HG03521 (cell line): ENCODE data around the gene CAMTA1.

Source experiments
- ATAC-seq: cut with Tn5 transposase; IDR thresholded peaks from one replicate; pipeline ENCODE4 v1.9.1; 2021; ENCODE audit warnings: mild to moderate bottlenecking, moderate library complexity; ENCODE audit not compliant: unreplicated experiment

The CAMTA1 gene

DNA sequence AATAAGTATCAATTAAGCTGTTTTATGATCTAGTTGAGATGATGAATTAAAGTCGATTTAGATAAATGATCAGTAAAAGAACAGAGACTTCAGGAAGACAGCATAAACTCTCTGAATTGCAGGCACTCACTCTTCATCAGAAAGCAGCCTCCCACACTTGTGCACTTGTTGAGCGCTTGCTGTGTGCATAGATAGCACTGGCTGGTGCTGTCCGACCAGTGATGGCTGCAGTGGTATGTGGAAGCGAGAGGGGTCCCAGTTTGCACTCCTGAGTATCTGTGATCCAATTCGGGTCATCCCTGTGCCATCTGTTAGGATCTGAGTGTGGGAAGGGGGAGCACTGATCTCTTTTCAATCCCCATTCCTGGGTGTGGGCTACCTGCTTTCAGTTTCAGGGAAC, 137.8 kb downstream of the CAMTA1 start:
- ATAC-seq: no peak

GRCh38 chr1:6923416-6923815, 138.2 kb downstream of the CAMTA1 start:
- no peak for ATAC-seq

DNA sequence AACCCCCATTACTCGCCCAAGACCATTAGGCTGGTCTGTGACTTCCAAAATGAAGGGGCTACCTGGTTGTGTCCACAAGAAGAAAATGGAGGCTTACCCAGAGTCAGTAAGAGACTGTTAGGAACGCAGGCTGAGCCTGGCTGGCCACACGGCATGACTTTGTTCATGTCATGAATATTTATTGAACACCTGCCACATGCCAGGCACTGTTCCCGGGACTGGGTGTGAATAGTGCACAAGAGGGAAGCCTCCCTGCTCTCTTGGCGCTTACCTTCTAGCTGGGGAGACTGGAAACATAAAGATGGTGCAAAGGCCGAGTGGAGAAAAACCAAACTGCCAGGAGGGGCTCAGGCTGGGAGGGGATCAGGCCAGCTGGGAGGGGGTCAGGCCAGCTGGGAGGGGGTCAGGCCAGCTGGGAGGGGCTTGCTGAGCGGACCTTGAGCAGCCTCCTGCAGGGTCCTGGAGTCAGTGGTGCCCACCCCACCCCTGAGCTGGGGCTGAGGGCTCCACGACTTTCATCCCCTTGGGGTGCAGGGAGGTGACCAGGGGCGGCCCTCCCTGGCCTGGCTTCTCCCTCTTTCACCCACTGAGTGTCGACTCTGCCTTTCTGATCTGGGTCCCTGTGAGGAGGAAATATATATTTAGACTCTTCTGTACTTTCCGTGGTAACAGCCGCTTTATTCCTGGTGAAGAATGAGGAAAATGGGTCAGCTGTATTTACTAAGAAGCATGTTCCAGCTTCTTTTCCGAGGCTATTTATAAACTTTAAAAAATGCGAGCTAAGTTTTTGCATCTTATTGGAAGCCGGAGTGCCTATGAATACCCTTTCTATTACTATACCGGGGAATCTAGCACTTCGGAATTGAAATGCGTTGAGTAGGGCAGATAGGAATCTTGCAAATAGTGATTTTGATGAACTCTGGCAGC, 139.0 kb downstream of the CAMTA1 start:
- no peak for ATAC-seq

- ATAC-seq: no peak
Measured at GRCh38 chr1:6924891-6925290, 139.6 kb downstream of the CAMTA1 start.

GRCh38 chr1:6927626-6928025, 142.4 kb downstream of the CAMTA1 start:
- ATAC-seq: no peak

- no peak for ATAC-seq
Measured at GRCh38 chr1:6928106-6928885, 143.0 kb downstream of the CAMTA1 start.

- no peak for ATAC-seq
Measured at GRCh38 chr1:6930732-6931300, 145.6 kb downstream of the CAMTA1 start.

DNA sequence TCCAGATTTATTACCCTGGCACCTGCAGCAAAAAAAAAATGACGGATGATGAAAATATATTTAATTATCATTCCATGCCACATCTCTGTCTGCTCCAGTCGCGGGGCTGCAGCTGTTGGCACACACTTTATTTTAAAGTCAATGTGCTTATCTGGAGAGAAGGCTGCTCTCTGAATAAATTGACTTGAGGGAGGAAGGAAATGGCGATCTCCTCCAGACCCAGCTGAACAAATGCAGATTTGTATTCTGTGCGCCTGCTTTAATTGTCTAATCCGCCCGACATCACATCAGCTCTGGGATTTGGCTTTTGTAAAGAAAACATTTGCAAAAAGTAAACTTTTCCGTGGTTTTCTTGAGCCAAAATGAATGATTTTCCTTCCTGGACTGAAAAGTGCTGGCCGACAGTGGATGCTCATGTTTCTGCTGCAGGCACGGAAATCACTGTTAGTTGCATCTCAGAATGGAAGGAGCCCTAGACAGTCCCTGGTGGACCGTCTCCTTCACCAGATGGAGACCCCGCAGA, 150.2 kb downstream of the CAMTA1 start:
- no peak for ATAC-seq

GRCh38 chr1:6935911-6936690, 150.8 kb downstream of the CAMTA1 start:
- no peak for ATAC-seq

GRCh38 chr1:6937048-6937447, 151.8 kb downstream of the CAMTA1 start:
- ATAC-seq: no peak

- no peak for ATAC-seq
Measured at GRCh38 chr1:6939363-6939762, 154.1 kb downstream of the CAMTA1 start.

DNA sequence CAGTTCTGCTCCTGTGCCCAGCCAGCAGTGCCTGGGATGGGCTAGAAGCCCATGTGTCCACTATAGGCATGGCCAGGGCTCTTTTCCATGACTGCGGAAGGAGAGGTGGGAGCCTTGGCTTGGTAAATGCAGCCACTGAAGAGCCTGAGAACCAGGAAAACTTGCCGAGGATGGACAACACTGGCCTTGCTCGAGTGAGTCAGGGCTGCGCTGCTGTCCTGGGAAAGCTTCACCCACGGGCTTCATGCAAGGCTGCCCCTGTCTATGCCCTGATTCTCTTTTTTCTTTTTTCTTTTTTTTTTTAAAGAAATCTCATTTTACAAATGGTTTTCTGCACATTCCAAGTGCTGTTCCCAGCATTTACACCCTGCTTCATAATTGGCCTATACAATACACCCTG, 156.5 kb downstream of the CAMTA1 start:
- ATAC-seq: no peak

DNA sequence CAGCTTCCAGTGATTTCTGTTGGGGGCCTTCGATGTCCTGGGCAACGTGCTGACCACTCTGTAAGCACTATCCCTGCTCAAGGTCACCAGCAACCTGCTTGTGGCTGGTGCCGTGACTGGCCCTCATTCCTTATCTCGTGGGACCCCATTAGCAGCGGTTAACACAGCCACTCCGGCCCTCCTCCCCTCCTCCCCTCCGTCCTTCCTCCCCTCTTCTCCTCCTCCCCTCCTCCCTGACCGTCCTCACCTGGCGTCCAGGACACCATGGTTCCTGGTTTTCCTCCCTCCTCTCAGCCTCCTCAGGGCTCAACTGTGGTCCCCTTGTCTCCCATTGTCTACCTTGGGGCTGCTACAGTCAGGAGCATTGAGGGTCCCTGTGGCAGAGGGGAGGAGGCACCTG, 157.7 kb downstream of the CAMTA1 start:
- no peak for ATAC-seq

- no peak for ATAC-seq
Measured at GRCh38 chr1:6944434-6944833, 159.2 kb downstream of the CAMTA1 start.

DNA sequence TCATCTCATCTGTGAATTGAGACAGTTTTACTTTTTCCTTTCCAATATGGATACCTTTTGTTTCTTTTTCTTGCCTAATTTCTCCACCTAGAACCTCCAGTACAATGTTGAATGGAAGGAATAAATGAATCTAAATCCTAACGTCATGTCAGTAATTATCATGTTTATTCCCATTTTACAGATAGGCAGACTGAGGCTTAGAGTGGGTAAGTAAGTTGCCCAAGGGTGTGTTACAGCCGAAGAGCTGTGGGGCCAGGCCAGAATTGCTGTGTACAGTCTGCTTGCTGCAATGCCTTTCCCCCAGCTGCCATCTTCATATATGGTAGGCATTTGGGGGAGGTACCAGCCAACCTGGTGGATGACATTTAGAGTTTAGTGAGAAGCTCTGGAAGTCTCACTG, 162.7 kb downstream of the CAMTA1 start:
- ATAC-seq: no peak

DNA sequence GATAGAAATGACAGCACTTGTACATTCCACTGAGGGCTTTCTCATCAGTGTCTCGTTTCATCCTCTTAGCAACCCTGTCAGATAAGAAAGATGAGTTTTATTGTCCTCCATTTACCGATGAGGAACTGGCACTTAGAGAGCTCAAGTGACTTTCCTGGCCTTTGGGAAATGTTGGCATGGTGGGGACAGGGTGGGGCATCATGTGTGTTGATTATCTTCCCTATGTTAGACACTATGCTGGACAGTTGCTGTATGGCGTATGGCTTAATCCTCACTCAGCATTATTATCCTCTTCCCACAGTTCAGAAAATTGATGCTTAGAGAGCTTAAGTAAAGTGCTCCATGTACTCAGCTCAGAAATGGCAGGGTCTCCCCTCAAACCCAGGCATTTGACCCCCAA, 163.2 kb downstream of the CAMTA1 start:
- no peak for ATAC-seq

- no peak for ATAC-seq
Measured at GRCh38 chr1:6948861-6949260, 163.6 kb downstream of the CAMTA1 start.

GRCh38 chr1:6950001-6950765, 164.9 kb downstream of the CAMTA1 start:
- ATAC-seq: no peak

DNA sequence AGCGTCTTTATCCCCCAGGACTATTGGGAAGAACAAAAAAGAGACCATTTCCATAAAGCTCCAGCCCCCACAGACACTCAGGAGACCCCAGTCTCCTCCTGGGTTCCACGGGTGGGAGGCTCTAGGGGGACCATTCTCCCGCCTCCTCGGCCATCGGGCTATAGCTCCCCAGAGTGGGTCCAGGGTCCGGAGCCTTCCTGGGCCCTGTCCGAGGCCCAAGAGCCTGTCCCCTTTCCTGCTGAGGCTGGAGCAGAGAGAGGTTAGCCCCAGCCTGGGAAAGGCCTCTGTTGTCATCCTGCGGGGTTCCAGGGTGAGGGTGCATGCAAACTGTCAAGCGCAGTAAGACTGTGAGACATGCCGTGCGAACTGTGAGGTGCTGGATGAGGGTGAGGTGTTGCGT, 166.3 kb downstream of the CAMTA1 start:
- ATAC-seq: no peak

GRCh38 chr1:6953216-6953615, 168.0 kb downstream of the CAMTA1 start:
- no peak for ATAC-seq
